GM18519 (cell line): Measurements from ENCODE around the gene DOHH.
"Not testable (repeated sequence)": the region's sequence is repeated elsewhere in the genome, so short reads cannot be mapped to it uniquely, and the experiment has no call there.

Experiments used
- ATAC-seq: cut with Tn5 transposase; IDR thresholded peaks from one replicate; pipeline ENCODE4 v1.9.1; 2021; ENCODE audit warnings: mild to moderate bottlenecking, moderate library complexity; ENCODE audit not compliant: unreplicated experiment, low FRiP score

Gene DOHH

GRCh38 chr19:3446657-3447056 is 53.8 kb downstream of the DOHH start:
- not testable (repeated sequence) for ATAC-seq

GRCh38 chr19:3444695-3445234 is 55.7 kb downstream of the DOHH start:
- ATAC-seq: no peak

GRCh38 chr19:3443840-3444694 is 56.4 kb downstream of the DOHH start:
- no peak for ATAC-seq

DNA sequence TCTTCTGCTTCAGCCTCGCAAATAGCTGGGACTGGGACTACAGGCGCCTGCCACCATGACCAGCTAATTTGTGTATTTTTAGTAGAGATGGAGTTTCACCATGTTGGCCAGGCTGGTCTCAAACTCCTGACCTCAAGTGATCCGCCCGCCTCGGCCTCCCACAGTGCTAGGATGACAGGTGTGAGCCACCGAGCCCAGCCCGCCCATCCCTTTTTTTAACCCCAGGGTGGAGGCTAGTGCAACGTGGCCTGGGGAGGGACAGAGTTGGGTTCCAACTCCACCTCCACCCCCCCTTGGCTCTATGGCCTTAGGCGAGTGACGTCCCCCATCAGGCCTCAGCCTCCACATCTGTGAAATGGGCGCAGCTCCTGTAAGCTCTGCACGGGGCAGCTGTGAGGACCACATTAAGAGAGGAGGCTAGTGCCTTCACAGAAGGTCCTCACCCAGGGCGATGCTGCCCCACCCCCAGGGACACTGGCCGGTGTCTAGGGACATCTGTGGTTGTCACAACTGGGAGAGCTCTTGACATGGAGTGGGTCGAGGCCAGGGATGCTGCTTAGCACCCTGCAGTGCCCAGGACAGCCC is 57.9 kb downstream of the DOHH start:
- ATAC-seq: no peak

DNA sequence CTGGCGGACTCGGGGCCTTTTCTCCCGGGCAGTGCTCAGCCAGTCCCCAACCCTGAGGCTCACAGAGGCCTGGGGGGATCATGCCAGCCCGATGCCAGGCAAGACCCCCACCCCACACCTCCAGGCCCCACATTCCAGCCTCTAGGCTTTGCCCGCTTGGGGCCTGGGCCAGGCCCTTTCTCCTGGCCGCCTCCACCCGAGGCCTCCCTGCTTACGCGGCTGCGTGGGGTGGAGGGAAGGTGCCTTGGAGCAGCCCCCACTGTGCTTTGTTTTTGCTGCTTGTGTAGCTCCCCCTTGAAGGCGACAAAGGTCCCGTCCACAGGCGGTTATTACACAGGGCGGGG is 58.5 kb downstream of the DOHH start:
- ATAC-seq: no peak

DNA sequence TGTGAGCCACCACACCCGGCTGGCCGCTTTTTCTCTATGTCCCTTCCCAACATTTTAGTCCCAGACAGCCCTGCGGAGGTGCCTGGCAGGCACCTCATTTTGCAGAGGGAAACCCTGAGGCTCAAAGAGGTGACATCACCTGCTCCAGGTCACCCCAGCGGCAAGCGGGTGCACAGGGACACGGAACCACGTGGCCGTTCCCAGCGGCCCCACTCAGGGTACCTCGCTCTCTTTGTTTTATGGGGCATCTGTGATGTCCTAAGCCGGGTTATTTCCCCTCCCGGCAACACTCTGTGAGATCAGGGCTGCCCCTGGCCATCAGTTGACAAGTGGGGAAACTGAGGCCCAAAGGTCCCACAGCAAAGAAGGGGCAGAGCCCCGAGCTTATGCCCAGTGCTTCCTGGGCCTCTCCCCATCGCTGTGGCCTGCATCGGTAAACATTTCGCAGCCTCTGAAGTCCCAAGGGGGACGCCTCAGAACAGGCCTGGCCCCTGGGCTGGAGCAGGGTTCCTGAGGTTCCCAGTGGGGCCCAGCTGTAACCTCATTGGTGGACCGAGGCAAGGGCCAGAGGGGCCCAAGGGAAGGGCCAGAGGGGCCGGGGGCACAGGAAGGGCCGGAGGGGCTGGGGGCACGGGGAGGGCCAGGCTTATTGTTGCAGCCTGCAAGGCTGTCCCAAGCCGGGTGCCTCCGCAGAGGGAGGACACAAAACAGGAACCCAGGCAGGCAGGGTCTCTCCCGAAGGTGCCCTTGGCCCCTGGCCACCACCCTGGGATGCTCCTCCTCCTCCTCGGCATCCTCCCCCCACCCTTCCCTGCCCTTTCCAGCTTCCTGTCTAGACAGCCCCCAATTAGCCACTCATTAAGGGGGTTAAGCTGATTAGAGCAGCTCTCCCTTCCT is 59.1 kb downstream of the DOHH start:
- ATAC-seq: no peak
